H9 (cell line): ENCODE results near the gene C1QTNF9. TPM values are rescaled to one million over a fixed set of nuclear protein-coding genes. Genes with fewer than 3 reads are reported as not detected.
A peak's percentile ranks its signal among the peaks of the same experiment; 100 is the strongest.
"Not testable (repeated sequence)": the region's sequence is repeated elsewhere in the genome, so short reads cannot be mapped to it uniquely, and the experiment has no call there.

Source experiments
- DNase-seq: peaks from one replicate; pipeline ENCODE4 v3.0.0-alpha.2; 2017
- H2AFZ ChIP-seq: one replicate; pipeline ENCODE4 v1.6.1; 2013; ENCODE audit warnings: mild to moderate bottlenecking, low read length, control low read depth, moderate library complexity
- H2AK5ac ChIP-seq: 2 replicates; pipeline ENCODE4 v1.6.1; 2013; ENCODE audit warnings: low read length, control low read depth, mixed read lengths; ENCODE audit not compliant: insufficient read length
- H2BK120ac ChIP-seq: one replicate; pipeline ENCODE4 v1.6.1; 2013; ENCODE audit warnings: low read depth, mild to moderate bottlenecking, low read length, control low read depth, inconsistent platforms; ENCODE audit not compliant: poor library complexity, severe bottlenecking
- H2BK12ac ChIP-seq: 2 replicates; pipeline ENCODE4 v1.6.1; 2013; ENCODE audit warnings: low read length, control low read depth, mixed read lengths, low read depth; ENCODE audit not compliant: insufficient read length
- H2BK15ac ChIP-seq: 2 replicates; pipeline ENCODE4 v1.6.1; 2013; ENCODE audit warnings: low read depth, low read length, control low read depth
- H2BK20ac ChIP-seq: one replicate; pipeline ENCODE4 v1.6.1; 2013; ENCODE audit warnings: low read depth, mild to moderate bottlenecking, low read length, control low read depth, inconsistent platforms; ENCODE audit not compliant: poor library complexity, severe bottlenecking
- H2BK5ac ChIP-seq: 2 replicates; pipeline ENCODE4 v1.6.1; 2013; ENCODE audit warnings: low read length, control low read depth, mixed read lengths; ENCODE audit not compliant: insufficient read length
- H3K14ac ChIP-seq: 2 replicates; pipeline ENCODE4 v1.6.1; 2013; ENCODE audit warnings: low read length, control low read depth; ENCODE audit not compliant: insufficient read depth
- H3K18ac ChIP-seq: 2 replicates; pipeline ENCODE4 v1.6.1; 2013; ENCODE audit warnings: low read depth, mild to moderate bottlenecking, mixed read lengths, low read length, control low read depth; ENCODE audit not compliant: insufficient read length
- H3K23ac ChIP-seq: 2 replicates; pipeline ENCODE4 v1.6.1; 2013; ENCODE audit warnings: low read length, control low read depth, mixed read lengths, low read depth; ENCODE audit not compliant: insufficient read length
- H3K23me2 ChIP-seq: 2 replicates; pipeline ENCODE4 v1.6.1; 2013; ENCODE audit warnings: low read depth, mild to moderate bottlenecking, mixed read lengths, low read length, control low read depth; ENCODE audit not compliant: insufficient read length, poor library complexity, severe bottlenecking
- H3K27ac ChIP-seq: 2 replicates; pipeline ENCODE4 v1.5.1; 2013; ENCODE audit warnings: low read length, control low read depth, mixed read lengths, low read depth; ENCODE audit not compliant: insufficient read length
- H3K27me3 ChIP-seq: 2 replicates; pipeline ENCODE4 v1.6.1; 2013; ENCODE audit warnings: low read length, control low read depth, inconsistent platforms; ENCODE audit not compliant: insufficient read depth
- H3K4ac ChIP-seq: 2 replicates; pipeline ENCODE4 v1.6.1; 2013; ENCODE audit warnings: low read depth, mild to moderate bottlenecking, control low read depth, inconsistent platforms, low read length, moderate library complexity
- H3K4me1 ChIP-seq: 2 replicates; pipeline ENCODE4 v1.6.1; 2013; ENCODE audit warnings: low read length, control low read depth, inconsistent platforms; ENCODE audit not compliant: insufficient read depth
- H3K4me2 ChIP-seq: 2 replicates; pipeline ENCODE4 v1.6.1; 2013; ENCODE audit warnings: low read length, control low read depth, mixed read lengths; ENCODE audit not compliant: insufficient read length, insufficient read depth
- H3K56ac ChIP-seq: 2 replicates; pipeline ENCODE4 v1.6.1; 2013; ENCODE audit warnings: low read depth, mild to moderate bottlenecking, mixed read lengths, low read length, control low read depth; ENCODE audit not compliant: insufficient read length
- H3K79me1 ChIP-seq: 2 replicates; pipeline ENCODE4 v1.6.1; 2013; ENCODE audit warnings: low read depth, mild to moderate bottlenecking, moderate library complexity, low read length, control low read depth, inconsistent platforms; ENCODE audit not compliant: insufficient read depth, poor library complexity, severe bottlenecking
- H3K79me2 ChIP-seq: 2 replicates; pipeline ENCODE4 v1.6.1; 2013; ENCODE audit warnings: low read length, control low read depth, inconsistent platforms; ENCODE audit not compliant: insufficient read depth
- H3K9ac ChIP-seq: 2 replicates; pipeline ENCODE4 v1.6.1; 2013; ENCODE audit warnings: low read length, control low read depth, mixed read lengths; ENCODE audit not compliant: insufficient read length; ENCODE audit errors: extremely low read depth
- H3K9me3 ChIP-seq: one replicate; pipeline ENCODE4 v1.6.1; 2013; ENCODE audit warnings: low read depth, low read length, inconsistent platforms; ENCODE audit not compliant: control insufficient read depth
- H3T11ph ChIP-seq: one replicate; pipeline ENCODE4 v1.6.1; 2013; ENCODE audit warnings: mild to moderate bottlenecking, low read length, control low read depth, inconsistent platforms
- H4K20me1 ChIP-seq: one replicate; pipeline ENCODE4 v1.6.1; 2013; ENCODE audit not compliant: control insufficient read depth, insufficient read length, insufficient read depth
- H4K5ac ChIP-seq: 2 replicates; pipeline ENCODE4 v1.6.1; 2013; ENCODE audit warnings: low read depth, mild to moderate bottlenecking, mixed read lengths, low read length, control low read depth; ENCODE audit not compliant: insufficient read length
- H4K8ac ChIP-seq: replicated peaks from 2 replicates; pipeline ENCODE4 v1.6.1; 2013; ENCODE audit warnings: low read length, control low read depth, mixed read lengths, low read depth; ENCODE audit not compliant: insufficient read length
- H4K91ac ChIP-seq: 2 replicates; pipeline ENCODE4 v1.6.1; 2013; ENCODE audit warnings: low read depth, mild to moderate bottlenecking, moderate library complexity, mixed read lengths, low read length, control low read depth; ENCODE audit not compliant: insufficient read length
- H3K27ac Mint-ChIP-seq, 3 experiments: 2 replicates in 2 of 3; 3 replicates in 1 of 3; pipeline ENCODE4 v1.8.0; 2020 to 2021; ENCODE audit warnings: mixed read lengths in 3 of 3, mild to moderate bottlenecking in 1 of 3, moderate library complexity in 1 of 3
- H3K27me3 Mint-ChIP-seq: 2 replicates; pipeline ENCODE4 v1.8.0; 2021; ENCODE audit warnings: low read depth, mild to moderate bottlenecking, moderate library complexity, mixed read lengths
- H3K36me3 Mint-ChIP-seq, 3 experiments: 2 replicates in 2 of 3; 3 replicates in 1 of 3; pipeline ENCODE4 v1.8.0; 2020 to 2021; ENCODE audit warnings: low read depth in 3 of 3, mixed read lengths in 3 of 3; ENCODE audit not compliant: insufficient read depth in 1 of 3
- H3K4me1 Mint-ChIP-seq, 2 experiments: 2 replicates each; pipeline ENCODE4 v1.8.0; 2020; ENCODE audit warnings: mixed read lengths in 2 of 2
- H3K4me3 Mint-ChIP-seq, 2 experiments: 2 replicates in 1 of 2; 3 replicates in 1 of 2; pipeline ENCODE4 v1.8.0; 2020 to 2021; ENCODE audit warnings: mild to moderate bottlenecking in 2 of 2, mixed read lengths in 2 of 2, moderate library complexity in 1 of 2
- H3K9me3 Mint-ChIP-seq, 2 experiments: 2 replicates in 1 of 2; 3 replicates in 1 of 2; pipeline ENCODE4 v1.8.0; 2020; ENCODE audit warnings: mild to moderate bottlenecking in 2 of 2, mixed read lengths in 2 of 2, moderate library complexity in 1 of 2
- WGBS: extraction: QIAGEN DNeasy Blood & Tissue Kit; methylation state at CpG from one replicate; pipeline ENCODE4 v1.1.7; 2013; ENCODE audit warnings: missing lambda C conversion rate, low lambda C conversion rate, mixed read lengths; ENCODE audit not compliant: insufficient read length; ENCODE audit errors: extremely low coverage; 5-methylcytosine and 5-hydroxymethylcytosine counted together
- total RNA-seq: library from RNA; stranded (reverse); gene quantifications from 2 replicates; pipeline ENCODE4 v1.2.1, GENCODE V29; 2021
- TF ChIP-seq, protein P1 (sequence below): fragments of 200-600 bp; sonication (generic); conservative IDR thresholded peaks from 3 replicates; pipeline ENCODE4 v1.8.0; 2021; ENCODE audit warnings: antibody characterized with exemption, mild to moderate bottlenecking

C1QTNF9 gene
- total RNA-seq, 1 experiment from 2014 or later = not detected

DNA sequence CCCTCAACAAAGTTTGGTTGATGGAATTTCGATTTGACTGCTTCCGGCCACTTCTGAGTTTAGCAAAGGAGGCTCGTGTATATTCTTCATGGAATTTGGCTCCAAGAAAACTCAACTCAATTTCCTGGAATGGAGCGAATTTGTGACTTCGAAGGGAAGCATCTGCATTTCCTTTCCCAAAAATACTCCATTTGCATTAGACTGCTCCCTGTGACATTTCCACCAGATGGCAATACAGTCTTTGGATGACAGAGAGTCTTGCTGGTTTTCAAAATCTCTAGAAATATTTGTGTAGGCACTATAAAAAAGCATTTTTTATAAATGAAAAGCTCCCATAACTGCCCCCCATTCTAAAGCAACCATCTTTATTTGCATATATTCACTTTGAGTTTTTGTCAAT lies 4.1 kb downstream of the C1QTNF9 start:
- Histone ChIP-seq H2BK5ac (no peak overlapping the region), H3K18ac (no peak overlapping the region), H2AK5ac (no peak overlapping the region), H2AFZ (no peak overlapping the region), H3K27ac (no peak overlapping the region), H4K8ac (no peak overlapping the region), H2BK15ac (no peak overlapping the region), H3K23me2 (no peaks in the 10 kb centered on the region), H4K5ac (no peak overlapping the region), H4K91ac (no peak overlapping the region), H3T11ph (no peak overlapping the region), H3K9me3 (no peaks in the 10 kb centered on the region), H3K79me2 (no peaks in the 10 kb centered on the region), H3K4me2 (no peak overlapping the region), H3K4ac (no peak overlapping the region), H3K23ac (no peak overlapping the region), H3K4me1 (no peaks in the 10 kb centered on the region), H3K9ac (no peak overlapping the region), H3K27me3 (no peaks in the 10 kb centered on the region), H2BK12ac (no peak overlapping the region), H2BK120ac (no peak overlapping the region), H2BK20ac (no peak overlapping the region), H3K56ac (no peak overlapping the region), H3K79me1 (no peaks in the 10 kb centered on the region), H3K14ac (no peak overlapping the region), H4K20me1 (no peaks in the 10 kb centered on the region)
- H3K9me3 Mint-ChIP-seq = peaks cover 0 to 3% of the 10 kb centered on the region in 2 experiments; a peak in 1 of 5 replicates
- no CpG with 5 or more reads among the region's 5 CpGs for WGBS
- no peaks in the 10 kb centered on the region; the same call in 1 of the 2 replicates for H3K27me3 Mint-ChIP-seq
- H3K4me3 Mint-ChIP-seq = no peak overlapping the region
- TF ChIP-seq, protein P1, sequence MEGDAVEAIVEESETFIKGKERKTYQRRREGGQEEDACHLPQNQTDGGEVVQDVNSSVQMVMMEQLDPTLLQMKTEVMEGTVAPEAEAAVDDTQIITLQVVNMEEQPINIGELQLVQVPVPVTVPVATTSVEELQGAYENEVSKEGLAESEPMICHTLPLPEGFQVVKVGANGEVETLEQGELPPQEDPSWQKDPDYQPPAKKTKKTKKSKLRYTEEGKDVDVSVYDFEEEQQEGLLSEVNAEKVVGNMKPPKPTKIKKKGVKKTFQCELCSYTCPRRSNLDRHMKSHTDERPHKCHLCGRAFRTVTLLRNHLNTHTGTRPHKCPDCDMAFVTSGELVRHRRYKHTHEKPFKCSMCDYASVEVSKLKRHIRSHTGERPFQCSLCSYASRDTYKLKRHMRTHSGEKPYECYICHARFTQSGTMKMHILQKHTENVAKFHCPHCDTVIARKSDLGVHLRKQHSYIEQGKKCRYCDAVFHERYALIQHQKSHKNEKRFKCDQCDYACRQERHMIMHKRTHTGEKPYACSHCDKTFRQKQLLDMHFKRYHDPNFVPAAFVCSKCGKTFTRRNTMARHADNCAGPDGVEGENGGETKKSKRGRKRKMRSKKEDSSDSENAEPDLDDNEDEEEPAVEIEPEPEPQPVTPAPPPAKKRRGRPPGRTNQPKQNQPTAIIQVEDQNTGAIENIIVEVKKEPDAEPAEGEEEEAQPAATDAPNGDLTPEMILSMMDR = peak; percentile 32; the same call in 1 of the 3 replicates
- no peak overlapping the region for H3K27ac Mint-ChIP-seq
- no peak for DNase-seq
- H3K36me3 Mint-ChIP-seq = peaks cover 0 to 5% (median 0%) of the 10 kb centered on the region in 3 experiments; a peak in 2 of 7 replicates
- 0 out of 4 replicates have a peak, but pooled peaks cover 0 to 2% of the 10 kb centered on the region in 2 experiments for H3K4me1 Mint-ChIP-seq

DNA sequence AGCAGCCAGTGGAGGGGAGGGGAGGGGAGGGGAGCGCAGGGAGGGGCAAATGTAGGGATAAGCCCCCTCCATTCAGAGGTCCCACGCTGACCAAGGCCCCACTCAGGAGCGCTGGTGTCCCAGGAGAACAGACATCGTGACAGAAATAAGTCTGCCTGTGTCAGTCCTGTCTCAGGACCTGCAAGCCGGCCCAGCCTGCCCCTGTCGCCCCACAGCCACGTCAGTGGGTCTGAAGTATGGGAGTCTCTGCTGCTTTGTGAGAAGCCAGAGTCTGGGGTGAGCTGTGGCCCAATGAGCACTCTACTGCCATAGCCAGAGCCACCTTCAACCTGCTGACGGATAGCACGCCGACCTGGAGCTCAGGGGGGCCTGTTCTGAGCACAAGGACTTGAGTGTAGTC lies 8.5 kb downstream of the C1QTNF9 start:
- H3K27me3 ChIP-seq, H3K4me3 Mint-ChIP-seq, H2BK12ac ChIP-seq, H3K4me1 Mint-ChIP-seq, H3K27me3 Mint-ChIP-seq, H2BK20ac ChIP-seq, H3K9me3 Mint-ChIP-seq, H3K27ac Mint-ChIP-seq, H2BK120ac ChIP-seq, H3K4me1 ChIP-seq, H2AK5ac ChIP-seq, H3K4me2 ChIP-seq, H3T11ph ChIP-seq, H4K20me1 ChIP-seq, H3K79me1 ChIP-seq, H4K91ac ChIP-seq, H3K18ac ChIP-seq, DNase-seq, H2AFZ ChIP-seq, H4K8ac ChIP-seq, H3K23ac ChIP-seq, H3K9me3 ChIP-seq, H2BK15ac ChIP-seq, H3K27ac ChIP-seq, H3K14ac ChIP-seq, H4K5ac ChIP-seq, H3K56ac ChIP-seq, H3K9ac ChIP-seq, H3K23me2 ChIP-seq, H3K4ac ChIP-seq, H3K79me2 ChIP-seq, H2BK5ac ChIP-seq, H3K36me3 Mint-ChIP-seq: not testable (repeated sequence)
- WGBS = no CpG with 5 or more reads among the region's 10 CpGs
